ENCODE data around the gene SRSF6. TPM values are rescaled to one million over a fixed set of nuclear protein-coding genes. Genes with fewer than 3 reads are reported as not detected.

The SRSF6 gene
- total and polyA plus RNA-seq, 2 experiments from 2014 or later, result 31.0 to 90.7 TPM

DNA sequence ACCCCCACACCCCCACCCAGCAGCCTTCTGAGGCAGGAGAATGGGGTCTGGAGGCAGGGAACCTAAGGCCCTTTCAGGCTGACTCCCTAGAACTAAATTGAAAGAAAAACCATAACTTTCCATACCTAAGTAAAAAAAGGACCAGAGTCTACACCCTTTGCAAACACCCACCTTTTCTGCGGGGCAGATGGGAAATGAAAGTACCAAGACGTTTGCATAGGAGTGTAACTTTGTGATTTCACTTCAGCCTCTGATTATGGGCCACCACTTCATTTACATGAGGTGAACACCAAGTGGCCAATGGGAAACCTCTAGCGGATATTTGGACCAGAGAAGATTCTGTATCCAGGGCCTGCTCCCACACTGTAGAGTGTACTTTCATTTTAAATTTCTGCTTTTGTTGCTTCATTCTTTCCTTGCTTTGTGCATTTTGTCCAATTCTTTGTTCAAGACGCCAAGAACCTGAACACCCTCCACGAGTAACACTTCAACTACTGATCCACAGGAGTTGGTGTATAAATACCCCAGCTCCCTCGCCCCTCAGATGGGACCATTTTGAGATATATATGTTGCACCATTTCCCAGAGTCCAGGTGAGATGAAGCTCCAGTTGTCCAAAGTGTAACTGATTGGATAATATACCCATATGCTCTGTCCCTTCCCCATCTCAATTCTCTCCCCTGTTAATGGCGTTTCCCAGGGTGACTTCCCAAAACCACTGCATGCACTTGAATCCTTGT, 18.9 kb upstream of the SRSF6 start:
- Histone ChIP-seq H3K4me1 (ENCODE audit: insufficient read depth) (no peaks in the 10 kb centered on the region), H3K36me3 (replicated peaks; ENCODE audit: insufficient read depth, low read depth) (no peaks in the 10 kb centered on the region), H3K4me3 (no peak overlapping the region), H3K4me2 (no peak overlapping the region), H4K20me1 (ENCODE audit: insufficient read depth, poor library complexity, severe bottlenecking) (no peaks in the 10 kb centered on the region), H3K27me3 (no peaks in the 10 kb centered on the region), H3K9me3 (ENCODE audit: low read depth) (no peaks in the 10 kb centered on the region), H3K27ac (no peak overlapping the region), H3K9me2 (replicated peaks; ENCODE audit: insufficient read depth) (no peaks in the 10 kb centered on the region), H2AFZ (no peak overlapping the region), H3K79me2 (no peaks in the 10 kb centered on the region)
- TF ChIP-seq EZH2 (IDR thresholded peaks at IDR 0.05; ENCODE audit: borderline replicate concordance) (no peak), EZH2phosphoT487 (IDR thresholded peaks at IDR 0.05; ENCODE audit: low read depth, severe bottlenecking, unreplicated experiment) (no peak)
- TF ChIP-seq, protein P1, sequence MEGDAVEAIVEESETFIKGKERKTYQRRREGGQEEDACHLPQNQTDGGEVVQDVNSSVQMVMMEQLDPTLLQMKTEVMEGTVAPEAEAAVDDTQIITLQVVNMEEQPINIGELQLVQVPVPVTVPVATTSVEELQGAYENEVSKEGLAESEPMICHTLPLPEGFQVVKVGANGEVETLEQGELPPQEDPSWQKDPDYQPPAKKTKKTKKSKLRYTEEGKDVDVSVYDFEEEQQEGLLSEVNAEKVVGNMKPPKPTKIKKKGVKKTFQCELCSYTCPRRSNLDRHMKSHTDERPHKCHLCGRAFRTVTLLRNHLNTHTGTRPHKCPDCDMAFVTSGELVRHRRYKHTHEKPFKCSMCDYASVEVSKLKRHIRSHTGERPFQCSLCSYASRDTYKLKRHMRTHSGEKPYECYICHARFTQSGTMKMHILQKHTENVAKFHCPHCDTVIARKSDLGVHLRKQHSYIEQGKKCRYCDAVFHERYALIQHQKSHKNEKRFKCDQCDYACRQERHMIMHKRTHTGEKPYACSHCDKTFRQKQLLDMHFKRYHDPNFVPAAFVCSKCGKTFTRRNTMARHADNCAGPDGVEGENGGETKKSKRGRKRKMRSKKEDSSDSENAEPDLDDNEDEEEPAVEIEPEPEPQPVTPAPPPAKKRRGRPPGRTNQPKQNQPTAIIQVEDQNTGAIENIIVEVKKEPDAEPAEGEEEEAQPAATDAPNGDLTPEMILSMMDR (IDR thresholded peaks at IDR 0.05; ENCODE audit: poor library complexity), result no peak
- WGBS (ENCODE audit: low lambda C conversion rate, missing lambda C conversion rate), result 81% methylated on average over 7 of the region's 7 CpGs
- no peak for DNase-seq (ENCODE audit: low spot score)

DNA sequence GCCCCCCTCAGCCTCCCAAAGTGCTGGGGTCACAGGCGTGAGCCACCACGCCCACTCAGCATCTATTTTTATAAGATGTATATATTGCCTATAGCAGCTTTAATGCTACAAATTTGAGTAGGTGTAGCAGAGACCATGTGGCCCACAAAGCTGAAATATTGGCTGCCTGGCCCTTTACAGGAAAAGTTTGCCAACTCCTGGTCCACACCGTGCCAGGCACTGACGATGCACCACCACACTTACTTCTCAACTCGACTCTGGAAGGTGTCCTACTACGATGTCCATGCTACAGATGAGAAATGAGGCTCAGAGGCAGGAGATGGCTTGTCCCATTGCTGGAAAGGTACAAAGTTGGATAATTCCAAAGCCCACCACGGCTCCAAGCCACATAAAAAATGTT, 17.2 kb upstream of the SRSF6 start:
- no peaks in the 10 kb centered on the region for H3K9me2 ChIP-seq (replicated peaks; ENCODE audit: insufficient read depth)
- no peak overlapping the region for H3K27ac ChIP-seq
- 88% methylated on average over 7 of the region's 7 CpGs for WGBS (ENCODE audit: low lambda C conversion rate, missing lambda C conversion rate)
- no peaks in the 10 kb centered on the region for H4K20me1 ChIP-seq (ENCODE audit: insufficient read depth, poor library complexity, severe bottlenecking)
- no peak overlapping the region for H3K4me3 ChIP-seq
- DNase-seq (ENCODE audit: low spot score), result no peak
- no peaks in the 10 kb centered on the region for H3K36me3 ChIP-seq (replicated peaks; ENCODE audit: insufficient read depth, low read depth)
- H3K4me1 ChIP-seq (ENCODE audit: insufficient read depth), result no peaks in the 10 kb centered on the region
- no peaks in the 10 kb centered on the region for H3K27me3 ChIP-seq
- H3K9me3 ChIP-seq (ENCODE audit: low read depth), result no peaks in the 10 kb centered on the region
- no peaks in the 10 kb centered on the region for H3K79me2 ChIP-seq
- no peak overlapping the region for H3K4me2 ChIP-seq
- TF ChIP-seq EZH2 (IDR thresholded peaks at IDR 0.05; ENCODE audit: borderline replicate concordance), result no peak
- no peak overlapping the region for H2AFZ ChIP-seq

DNA sequence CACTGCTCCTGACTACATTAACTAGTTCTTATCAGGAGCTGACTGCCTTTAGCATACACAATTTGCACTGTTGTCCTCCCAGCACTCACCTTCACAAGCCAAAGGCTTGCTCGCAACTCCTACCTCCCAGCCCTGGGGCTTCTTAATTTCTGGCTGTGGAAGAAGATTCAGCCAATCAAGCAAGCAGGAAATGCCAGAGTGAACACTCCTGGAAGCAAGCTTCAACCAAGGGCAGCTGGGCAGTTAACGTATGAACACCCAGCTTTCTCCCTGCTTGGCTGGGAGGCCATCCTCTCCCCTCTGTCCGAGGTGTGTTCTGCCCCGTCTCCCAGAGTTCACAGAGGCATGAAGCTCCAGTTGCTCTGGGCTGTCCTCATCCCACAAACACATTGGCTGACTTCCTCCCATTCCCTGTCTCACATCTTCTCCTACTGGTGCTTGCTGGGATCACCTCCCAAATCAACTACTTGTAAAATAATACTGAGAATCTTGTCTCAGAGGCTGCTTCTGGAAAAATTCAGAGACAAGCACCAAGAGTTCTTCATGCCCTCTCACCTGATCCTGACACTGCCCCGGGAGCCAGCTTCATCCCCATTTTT, 15.3 kb upstream of the SRSF6 start:
- H3K79me2 ChIP-seq, result no peaks in the 10 kb centered on the region
- H3K4me1 ChIP-seq (ENCODE audit: insufficient read depth), result no peaks in the 10 kb centered on the region
- 44% methylated on average over 5 of the region's 5 CpGs for WGBS (ENCODE audit: low lambda C conversion rate, missing lambda C conversion rate)
- no peaks in the 10 kb centered on the region for H3K27me3 ChIP-seq
- H3K36me3 ChIP-seq (replicated peaks; ENCODE audit: insufficient read depth, low read depth), result no peaks in the 10 kb centered on the region
- no peaks in the 10 kb centered on the region for H4K20me1 ChIP-seq (ENCODE audit: insufficient read depth, poor library complexity, severe bottlenecking)
- DNase-seq (ENCODE audit: low spot score), result peak; percentile 25
- H3K27ac ChIP-seq, result no peak overlapping the region
- no peaks in the 10 kb centered on the region for H3K9me3 ChIP-seq (ENCODE audit: low read depth)
- H3K4me2 ChIP-seq, result no peak overlapping the region
- no peak overlapping the region for H2AFZ ChIP-seq
- H3K9me2 ChIP-seq (replicated peaks; ENCODE audit: insufficient read depth), result no peaks in the 10 kb centered on the region
- no peak overlapping the region for H3K4me3 ChIP-seq
- TF ChIP-seq, protein P1 (IDR thresholded peaks at IDR 0.05; ENCODE audit: poor library complexity), result no peak
- TF ChIP-seq EZH2 (IDR thresholded peaks at IDR 0.05; ENCODE audit: borderline replicate concordance), result no peak
- no peak for TF ChIP-seq EZH2phosphoT487 (IDR thresholded peaks at IDR 0.05; ENCODE audit: low read depth, severe bottlenecking, unreplicated experiment)

DNA sequence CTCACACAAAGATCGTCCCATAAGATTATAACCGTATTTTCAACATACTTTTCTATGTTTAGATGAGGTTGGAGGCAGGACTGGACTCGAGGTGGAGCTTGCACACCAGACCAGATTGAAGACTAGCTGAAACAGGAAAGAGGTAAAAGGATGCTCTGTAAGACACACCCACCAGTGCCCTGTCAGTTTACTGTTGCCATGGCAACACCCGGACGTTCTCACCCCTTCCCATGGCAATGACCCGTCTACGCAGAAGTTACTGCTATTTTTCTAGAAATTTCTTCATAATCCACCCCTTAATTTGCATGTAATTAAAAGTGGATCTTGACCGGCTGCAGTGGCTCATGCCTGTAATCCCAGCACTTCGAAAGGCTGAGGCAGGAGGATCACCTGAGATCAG, 13.6 kb upstream of the SRSF6 start:
- Histone ChIP-seq H2AFZ (no peak overlapping the region), H3K4me3 (no peak overlapping the region), H3K36me3 (replicated peaks; ENCODE audit: insufficient read depth, low read depth) (no peaks in the 10 kb centered on the region), H3K79me2 (no peaks in the 10 kb centered on the region), H3K27ac (no peak overlapping the region), H3K9me2 (replicated peaks; ENCODE audit: insufficient read depth) (no peaks in the 10 kb centered on the region), H3K4me1 (ENCODE audit: insufficient read depth) (no peaks in the 10 kb centered on the region), H3K9me3 (ENCODE audit: low read depth) (no peaks in the 10 kb centered on the region), H3K4me2 (no peak overlapping the region), H4K20me1 (ENCODE audit: insufficient read depth, poor library complexity, severe bottlenecking) (no peaks in the 10 kb centered on the region), H3K27me3 (no peaks in the 10 kb centered on the region)
- TF ChIP-seq EZH2phosphoT487 (IDR thresholded peaks at IDR 0.05; ENCODE audit: low read depth, severe bottlenecking, unreplicated experiment) (no peak), EZH2 (IDR thresholded peaks at IDR 0.05; ENCODE audit: borderline replicate concordance) (no peak)
- TF ChIP-seq, protein P1 (IDR thresholded peaks at IDR 0.05; ENCODE audit: poor library complexity), result no peak
- WGBS (ENCODE audit: low lambda C conversion rate, missing lambda C conversion rate), result 66% methylated on average over 9 of the region's 9 CpGs
- no peak for DNase-seq (ENCODE audit: low spot score)
